DND-41 (cell line): Measurements from ENCODE around the gene MYPN.

Experiments
- ATAC-seq: fragments of 200-7000 bp; cut with Tn5 transposase; 3 replicates; pipeline ENCODE4 v1.9.1; 2021; ENCODE audit warnings: low read depth; ENCODE audit not compliant: insufficient read depth
- DNase-seq: peaks from one replicate; pipeline ENCODE4 v3.0.0-alpha.2; 2020
- H2AFZ ChIP-seq: 2 replicates; pipeline ENCODE4 v1.6.0; 2012; ENCODE audit warnings: low read depth, low read length
- H3K27ac ChIP-seq: 2 replicates; pipeline ENCODE4 v1.5.1; 2012; ENCODE audit warnings: low read length, inconsistent platforms
- H3K27me3 ChIP-seq: fragments of 200-600 bp; sonication (generic); 2 replicates; pipeline ENCODE4 v1.6.0; 2012; ENCODE audit warnings: low read length, mild to moderate bottlenecking, inconsistent platforms; ENCODE audit not compliant: insufficient read depth, poor library complexity
- H3K36me3 ChIP-seq: 2 replicates; pipeline ENCODE4 v1.5.1; 2012; ENCODE audit warnings: low read length, inconsistent platforms; ENCODE audit not compliant: insufficient read depth
- H3K4me1 ChIP-seq: 2 replicates; pipeline ENCODE4 v1.5.1; 2012; ENCODE audit warnings: mild to moderate bottlenecking, low read length; ENCODE audit not compliant: insufficient read depth
- H3K4me2 ChIP-seq: 2 replicates; pipeline ENCODE4 v1.6.0; 2012; ENCODE audit warnings: mild to moderate bottlenecking, moderate library complexity, low read length, inconsistent platforms; ENCODE audit not compliant: insufficient read depth
- H3K4me3 ChIP-seq, 2 experiments: fragments of 200-600 bp in 1 of 2; shearing (Covaris generic) in 1 of 2; 2 replicates each; pipeline ENCODE4 v1.5.1; 2012 to 2016; ENCODE audit warnings: inconsistent platforms in 2 of 2, low read length in 2 of 2, mild to moderate bottlenecking in 2 of 2, low read depth in 1 of 2, moderate library complexity in 1 of 2
- H3K79me2 ChIP-seq: 2 replicates; pipeline ENCODE4 v1.6.0; 2012; ENCODE audit warnings: low read length, inconsistent platforms; ENCODE audit not compliant: insufficient read depth
- H3K9ac ChIP-seq: 2 replicates; pipeline ENCODE4 v1.6.0; 2012; ENCODE audit warnings: low read depth, mild to moderate bottlenecking, inconsistent platforms, low read length, moderate library complexity
- H3K9me3 ChIP-seq: 2 replicates; pipeline ENCODE4 v1.5.1; 2012; ENCODE audit warnings: low read length, moderate library complexity, mild to moderate bottlenecking, inconsistent platforms; ENCODE audit not compliant: insufficient read depth, severe bottlenecking
- H4K20me1 ChIP-seq: 2 replicates; pipeline ENCODE4 v1.6.0; 2012; ENCODE audit warnings: low read length; ENCODE audit not compliant: insufficient read depth
- CTCF ChIP-seq: IDR thresholded peaks from 2 replicates; pipeline ENCODE4 v1.5.1; 2012; ENCODE audit warnings: borderline replicate concordance, low read length, moderate library complexity, mild to moderate bottlenecking; ENCODE audit not compliant: poor library complexity, severe bottlenecking; ENCODE audit errors: extremely low read depth
- EZH2 ChIP-seq: IDR thresholded peaks from 3 replicates; pipeline ENCODE4 v1.6.1; 2012; ENCODE audit warnings: borderline replicate concordance, low read depth, mild to moderate bottlenecking, moderate library complexity, low read length, inconsistent platforms; ENCODE audit not compliant: severe bottlenecking

Gene MYPN

GRCh38 chr10:68196701-68197100 is 87.4 kb downstream of the MYPN start:
- peaks cover 7% of the 10 kb centered on the region for H3K27me3 ChIP-seq
- no peak overlapping the region for H3K4me3 ChIP-seq
- DNase-seq (no peak), ATAC-seq (no peak)
- no peaks in the 10 kb centered on the region for H4K20me1 ChIP-seq
- no peaks in the 10 kb centered on the region for H3K36me3 ChIP-seq
- H3K4me1 ChIP-seq, result no peaks in the 10 kb centered on the region
- TF ChIP-seq EZH2 (no peak), CTCF (no peak)
- H3K79me2 ChIP-seq, result no peaks in the 10 kb centered on the region
- H3K9ac ChIP-seq, result no peak overlapping the region
- H3K4me2 ChIP-seq, result no peak overlapping the region
- H3K9me3 ChIP-seq, result no peaks in the 10 kb centered on the region
- H2AFZ ChIP-seq, result no peak overlapping the region
- H3K27ac ChIP-seq, result no peak overlapping the region

- Histone ChIP-seq H3K4me3 (no peak overlapping the region), H3K79me2 (no peaks in the 10 kb centered on the region), H3K4me1 (no peaks in the 10 kb centered on the region), H3K4me2 (no peak overlapping the region), H3K27me3 (peaks cover 11% of the 10 kb centered on the region), H3K9ac (no peak overlapping the region), H4K20me1 (no peaks in the 10 kb centered on the region), H3K9me3 (no peaks in the 10 kb centered on the region), H3K27ac (no peak overlapping the region), H3K36me3 (no peaks in the 10 kb centered on the region), H2AFZ (no peak overlapping the region)
- TF ChIP-seq EZH2 (no peak), CTCF (no peak)
- no peak for DNase-seq
- peak; percentile 44; the same call in 1 of the 3 replicates for ATAC-seq
Observed at GRCh38 chr10:68202960-68203353, 93.7 kb downstream of the MYPN start.

- no peaks in the 10 kb centered on the region for H4K20me1 ChIP-seq
- H3K79me2 ChIP-seq, result no peaks in the 10 kb centered on the region
- H3K9me3 ChIP-seq, result no peaks in the 10 kb centered on the region
- no peak overlapping the region for H2AFZ ChIP-seq
- H3K9ac ChIP-seq, result no peak overlapping the region
- ATAC-seq, result peak; percentile 64
- H3K4me2 ChIP-seq, result no peak overlapping the region
- no peak overlapping the region for H3K27ac ChIP-seq
- no peaks in the 10 kb centered on the region for H3K4me1 ChIP-seq
- DNase-seq, result peak; percentile 22
- no peak overlapping the region for H3K4me3 ChIP-seq
- peaks cover 7% of the 10 kb centered on the region for H3K27me3 ChIP-seq
- no peaks in the 10 kb centered on the region for H3K36me3 ChIP-seq
- TF ChIP-seq EZH2 (no peak), CTCF (peak; percentile 57)
Observed at GRCh38 chr10:68208424-68209042, 99.2 kb downstream of the MYPN start.

GRCh38 chr10:68211669-68212068 is 102.4 kb downstream of the MYPN start:
- Histone ChIP-seq H3K27ac (no peak overlapping the region), H3K27me3 (peaks cover 2% of the 10 kb centered on the region), H3K4me2 (no peak overlapping the region), H4K20me1 (no peaks in the 10 kb centered on the region), H3K36me3 (no peaks in the 10 kb centered on the region), H2AFZ (no peak overlapping the region), H3K4me1 (no peaks in the 10 kb centered on the region), H3K9me3 (no peaks in the 10 kb centered on the region), H3K79me2 (no peaks in the 10 kb centered on the region), H3K9ac (no peak overlapping the region), H3K4me3 (no peak overlapping the region)
- ATAC-seq (no peak), DNase-seq (no peak)
- TF ChIP-seq EZH2 (no peak), CTCF (no peak)
